HT1080 (cell line): Measurements from ENCODE around the gene STEAP4. TPM values are rescaled to one million over a fixed set of nuclear protein-coding genes. Genes with fewer than 3 reads are reported as not detected.

Experiments
- DNase-seq: peaks from one replicate; pipeline ENCODE4 v3.0.0-alpha.2; 2015; ENCODE audit warnings: low read depth
- polyA plus RNA-seq, 2 experiments: library from polyadenylated mRNA; depleted of rRNA; stranded (reverse); fragments of >200 nt; gene quantifications; 2 replicates each; pipeline ENCODE4 v1.2.3, GENCODE V29; 2015
- total RNA-seq: library from RNA; depleted of rRNA; stranded (reverse); fragments of >200 nt; shearing (Covaris generic); gene quantifications from 2 replicates; pipeline ENCODE4 v1.2.3, GENCODE V29; 2014; rRNA removed

The STEAP4 gene
- not detected in 2 replicates for total RNA-seq
- 0.01 TPM in 1 of 2 replicates, not detected in the other for polyA plus RNA-seq (2015; cell fraction: cytosol; rRNA removed)
- polyA plus RNA-seq (2015; cell fraction: nucleus; rRNA removed), result not detected in 2 replicates

DNA sequence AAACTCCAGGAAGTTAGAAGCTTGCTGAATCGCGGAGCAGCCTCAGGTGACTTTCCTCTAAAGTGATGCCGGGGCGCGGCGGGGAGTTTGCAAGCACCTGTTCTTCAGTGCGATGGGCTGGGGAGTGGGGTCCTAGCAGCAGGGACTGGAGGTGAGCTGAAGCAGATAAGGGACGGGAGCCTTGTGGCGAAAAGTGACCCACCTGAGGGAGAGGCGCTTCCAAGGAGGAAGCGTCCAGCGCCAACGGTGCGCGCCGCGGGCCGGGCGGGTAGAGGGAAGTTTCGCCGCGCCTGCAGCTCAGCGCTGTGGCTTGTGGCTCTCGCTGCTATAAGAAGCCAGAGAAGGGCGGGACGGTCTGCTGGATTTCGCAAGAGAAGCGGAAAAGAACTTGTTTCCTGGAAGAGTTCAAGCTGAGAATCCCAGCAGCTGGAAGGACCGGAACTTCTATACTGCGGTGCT lies at the start of gene STEAP4:
Gene STEAP4, minus strand, starts transcription at position 305 of the 459 bp plus-strand sequence. CDS start 22,625 bp downstream, outside the sequence.
- DNase-seq, result no peak

DNA sequence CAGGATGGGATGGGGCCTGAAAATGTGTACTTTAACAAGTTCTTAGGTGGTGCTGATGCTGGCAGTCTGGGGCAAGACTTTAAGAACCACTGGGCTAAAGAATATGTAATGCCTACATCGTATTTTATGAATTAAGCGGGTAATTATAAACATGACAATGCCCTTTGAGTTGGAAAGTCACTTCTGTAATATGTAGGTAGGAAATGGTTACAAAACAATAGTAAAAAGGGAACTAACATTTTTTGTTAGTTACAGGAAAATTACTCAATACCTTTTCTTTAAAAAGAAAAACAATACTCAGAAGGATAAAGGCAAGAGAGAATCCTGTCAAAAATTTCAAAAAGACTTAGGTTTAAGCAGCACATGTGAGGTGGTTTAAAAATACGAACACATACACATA lies 48.3 kb upstream of the STEAP4 start:
- no peak for DNase-seq

DNA sequence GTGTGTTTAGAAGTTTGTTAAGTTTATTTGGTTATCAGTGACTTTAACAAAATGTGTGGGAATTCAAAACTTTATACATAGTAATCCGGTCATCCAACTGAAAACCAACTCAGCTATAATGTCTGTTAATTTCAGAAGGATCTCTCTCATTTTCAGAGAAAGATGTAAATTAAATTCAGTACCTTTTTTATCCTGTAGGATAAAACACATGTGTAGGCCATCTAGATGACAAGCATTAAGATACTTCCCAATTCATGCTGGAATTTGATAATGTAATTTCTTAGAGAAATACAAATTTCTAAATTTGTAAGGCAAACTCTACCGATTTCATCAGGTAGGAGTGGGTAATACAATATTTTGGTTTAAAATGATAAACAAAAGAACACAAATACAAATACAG lies 43.4 kb upstream of the STEAP4 start:
- no peak for DNase-seq

DNA sequence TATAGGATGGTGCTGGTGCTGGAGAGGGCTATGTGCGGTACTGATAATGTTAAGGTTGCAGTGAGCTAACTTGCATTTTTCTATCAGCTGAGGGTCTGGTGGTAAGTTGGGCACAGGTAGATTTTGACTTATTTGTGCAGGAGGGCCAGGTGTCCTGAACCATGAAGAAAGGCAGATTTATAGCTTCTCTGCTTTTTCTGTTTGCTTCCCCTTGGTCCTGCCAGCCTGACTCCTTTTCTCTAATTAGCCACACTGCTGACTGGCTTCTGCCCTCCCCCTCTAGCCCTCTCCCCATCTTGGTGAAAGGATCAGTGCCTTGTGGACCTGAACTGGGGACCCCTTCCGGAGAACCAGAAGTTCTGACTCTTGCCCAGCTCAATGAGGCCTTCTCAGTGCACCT lies 40.8 kb upstream of the STEAP4 start:
- DNase-seq, result no peak

- no peak for DNase-seq
Observed at GRCh38 chr7:88347090-88347489, 40.4 kb upstream of the STEAP4 start.

DNA sequence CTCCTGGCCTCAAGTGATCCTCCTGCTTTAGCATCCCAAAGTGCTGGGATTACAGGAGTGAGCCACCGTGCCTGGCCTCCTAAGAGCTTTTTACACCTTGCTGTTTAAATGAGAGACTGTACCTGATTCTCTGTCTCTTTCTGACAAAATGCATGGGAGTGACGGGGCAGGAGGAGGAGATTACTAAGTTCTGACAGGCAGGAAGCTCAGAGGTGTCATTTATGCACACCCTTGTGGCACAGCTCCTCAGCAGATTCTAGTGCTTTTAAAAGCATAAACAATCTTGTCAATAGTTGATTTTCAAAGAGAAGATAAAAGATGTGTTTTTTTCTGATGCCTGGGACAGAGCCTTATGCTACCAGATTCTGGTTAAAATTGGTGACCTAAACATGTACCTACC lies 39.7 kb upstream of the STEAP4 start:
- no peak for DNase-seq

DNA sequence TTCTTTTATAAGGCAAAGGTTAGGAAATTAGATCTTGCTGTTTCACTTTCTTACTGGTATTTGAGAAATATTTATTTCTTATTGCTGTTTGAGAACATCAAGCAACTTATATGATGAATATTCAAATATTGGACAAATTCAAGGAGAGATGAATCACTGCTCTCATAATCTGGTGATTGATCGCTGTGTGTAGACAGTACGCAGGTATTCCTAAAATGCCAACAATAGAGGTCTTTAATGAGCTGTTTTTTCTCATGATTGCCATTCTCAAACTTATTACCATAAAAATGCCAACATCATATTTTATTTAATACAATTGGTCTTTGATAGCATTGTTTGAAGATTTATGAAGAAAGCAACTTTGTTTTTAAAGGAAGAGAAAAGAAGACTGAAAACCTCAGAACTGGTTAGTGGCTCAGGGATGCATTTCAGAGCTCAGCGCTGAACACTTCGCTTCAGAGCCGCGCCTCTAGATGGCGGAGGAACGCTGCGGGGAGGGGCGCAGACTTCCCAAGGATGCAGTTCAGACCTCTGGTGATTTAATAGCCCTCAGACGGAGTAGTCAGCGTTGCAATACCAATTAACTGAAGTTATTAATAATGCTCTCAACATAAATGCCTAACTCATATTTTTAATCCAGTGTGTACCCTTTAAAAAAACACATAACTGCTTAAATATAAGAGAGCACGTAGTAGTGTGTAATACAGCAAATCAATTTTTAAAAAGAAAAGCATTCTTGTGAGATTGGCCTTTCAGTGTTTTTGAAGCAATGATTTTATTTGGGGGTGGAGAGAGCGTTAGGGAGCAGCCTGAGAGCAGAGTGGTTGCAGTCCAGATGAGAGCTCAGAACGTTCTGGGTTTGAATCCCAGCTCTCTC lies 38.5 kb upstream of the STEAP4 start:
- DNase-seq, result no peak

DNA sequence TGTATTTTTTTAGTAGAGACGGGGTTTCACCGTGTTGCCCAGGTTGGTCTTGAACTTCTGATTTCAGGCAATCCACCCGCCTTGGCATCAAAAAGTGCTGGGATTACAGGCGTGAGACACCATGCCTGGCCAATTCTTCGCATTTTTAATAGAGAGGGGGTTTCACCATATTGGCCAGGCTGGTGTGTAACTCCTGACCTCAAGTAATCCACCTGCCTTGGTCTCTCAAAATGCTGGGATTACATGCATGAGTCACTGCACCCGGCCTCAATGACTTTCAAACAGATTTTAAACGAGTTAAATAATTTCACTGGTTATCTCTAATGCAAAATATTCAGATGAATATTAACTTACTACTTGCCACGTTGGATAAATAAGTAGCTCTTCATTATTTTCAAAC lies 37.6 kb upstream of the STEAP4 start:
- DNase-seq, result no peak

DNA sequence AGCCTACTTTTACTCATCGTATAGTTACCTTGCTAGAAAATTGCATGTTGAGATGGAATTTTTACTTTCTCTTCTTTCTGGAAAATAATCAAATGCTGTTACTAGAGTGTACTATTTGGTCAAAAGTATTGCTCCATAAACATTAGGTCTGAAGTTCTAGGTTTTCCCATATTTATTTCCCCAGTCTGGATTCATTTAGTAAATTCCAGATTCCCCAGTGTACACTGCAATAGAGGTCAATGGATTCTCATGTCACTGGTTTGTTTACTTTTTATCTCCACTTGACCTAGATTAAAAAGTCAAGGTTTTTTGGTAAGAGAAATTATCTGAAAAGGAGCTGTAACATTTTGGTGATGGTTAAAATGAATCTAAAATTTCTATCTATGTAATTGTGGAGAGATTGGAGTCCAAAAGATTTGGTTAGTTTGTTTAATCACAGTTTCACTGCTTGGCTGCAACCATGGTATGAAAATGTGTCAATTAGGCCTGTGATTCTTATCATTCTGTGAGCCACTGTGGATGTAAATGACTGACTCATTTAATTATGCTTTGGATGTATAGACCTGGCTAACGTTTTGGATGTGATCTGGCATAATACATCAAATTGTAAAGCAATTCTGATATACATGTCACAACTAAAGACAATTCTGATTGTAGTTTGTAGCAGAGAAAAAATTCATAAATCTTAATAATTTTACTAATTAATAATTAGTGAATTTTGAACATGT lies 32.7 kb upstream of the STEAP4 start:
- DNase-seq, result no peak

GRCh38 chr7:88338503-88338902 lies 31.8 kb upstream of the STEAP4 start:
- DNase-seq, result no peak

- peak; percentile 84 for DNase-seq
Observed at GRCh38 chr7:88337572-88337971, 30.9 kb upstream of the STEAP4 start.

GRCh38 chr7:88331322-88331721 lies 24.6 kb upstream of the STEAP4 start:
- DNase-seq, result no peak

GRCh38 chr7:88329532-88330463 lies 23.1 kb upstream of the STEAP4 start:
- no peak for DNase-seq

DNA sequence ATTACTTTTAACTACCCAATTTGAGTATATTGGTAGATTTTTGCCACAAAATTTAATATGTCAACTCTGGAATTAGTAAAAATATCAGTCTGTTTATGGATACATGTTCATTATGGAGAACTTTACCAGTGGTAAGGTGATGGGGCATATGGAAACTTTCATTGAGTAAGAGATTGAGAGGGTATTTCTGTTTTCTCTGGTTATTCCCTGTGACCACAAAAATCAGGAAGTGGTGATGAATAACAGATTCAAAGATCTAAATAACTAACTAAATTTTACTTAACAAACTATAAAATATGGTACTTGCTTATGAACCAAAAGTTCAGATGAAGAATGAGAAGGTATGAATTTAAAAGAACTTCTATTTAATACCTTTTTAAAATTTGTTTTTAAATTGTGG lies 22.1 kb upstream of the STEAP4 start:
- DNase-seq, result peak; percentile 12

DNA sequence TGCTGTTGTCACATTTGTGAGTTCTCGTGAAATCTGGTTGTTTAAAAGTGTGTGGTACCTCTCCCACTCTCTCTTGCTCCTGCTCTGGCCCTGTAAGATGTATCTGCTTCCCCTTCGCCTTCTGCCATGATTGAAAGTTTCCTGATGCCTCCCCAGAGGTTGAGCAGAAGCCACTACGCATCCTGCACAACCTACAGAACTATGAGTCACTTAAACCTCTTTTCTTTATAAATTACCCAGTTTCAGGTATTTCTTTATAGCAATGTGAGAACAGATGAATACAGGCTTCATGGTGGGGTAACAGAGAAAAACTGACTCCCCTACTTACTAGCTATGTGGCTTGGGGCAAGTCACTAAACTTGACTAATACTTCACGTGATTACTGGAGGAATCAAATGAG lies 18.0 kb upstream of the STEAP4 start:
- no peak for DNase-seq

- no peak for DNase-seq
Observed at GRCh38 chr7:88322151-88322550, 15.5 kb upstream of the STEAP4 start.

GRCh38 chr7:88321694-88322093 lies 15.0 kb upstream of the STEAP4 start:
- DNase-seq, result no peak

- DNase-seq, result no peak
Observed at GRCh38 chr7:88318196-88318595, 11.5 kb upstream of the STEAP4 start.

DNA sequence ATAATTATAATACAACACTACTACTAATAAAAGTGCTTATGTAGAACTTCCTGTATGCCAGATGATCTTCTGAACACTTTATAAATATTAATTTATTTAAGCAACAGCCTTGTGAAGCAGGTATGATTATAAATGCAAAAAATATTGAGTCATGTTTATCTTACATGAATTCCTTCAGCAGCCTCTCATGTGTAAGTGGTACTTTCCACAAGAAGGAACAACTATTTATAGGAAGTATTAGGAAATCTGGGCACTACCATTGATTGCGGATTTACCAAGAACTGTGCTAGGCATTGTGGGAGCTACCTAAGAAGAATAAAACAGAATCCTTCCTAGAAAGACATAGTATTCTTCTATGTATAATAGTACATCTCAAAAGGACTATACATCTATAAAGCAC lies 10.7 kb upstream of the STEAP4 start:
- DNase-seq, result no peak

GRCh38 chr7:88316456-88316855 lies 9.8 kb upstream of the STEAP4 start:
- DNase-seq, result no peak

DNA sequence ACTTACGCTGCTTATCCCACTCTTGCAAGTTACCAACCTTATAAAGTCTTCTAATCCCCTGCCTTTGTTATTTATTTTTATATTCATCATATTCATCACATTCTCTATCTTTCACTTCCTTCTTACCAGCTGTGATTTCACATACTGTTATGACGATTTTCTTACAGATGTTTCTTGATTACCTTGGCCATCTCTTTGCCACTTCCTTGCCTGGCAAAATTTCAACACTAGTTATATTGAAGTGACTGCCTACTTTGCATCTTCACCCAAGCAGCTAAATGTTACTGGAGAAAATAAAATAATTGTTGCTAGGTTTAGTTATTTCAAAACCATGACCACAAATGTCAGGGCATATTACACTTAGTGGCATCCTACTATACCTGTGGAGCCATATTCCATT lies 8.8 kb upstream of the STEAP4 start:
- DNase-seq, result no peak
